HG03108 (cell line): Measurements from ENCODE around the gene TBX10.

Experiments used
- ATAC-seq: cut with Tn5 transposase; IDR thresholded peaks from one replicate; pipeline ENCODE4 v1.9.1; 2021; ENCODE audit warnings: moderate library complexity; ENCODE audit not compliant: unreplicated experiment

The TBX10 gene

DNA sequence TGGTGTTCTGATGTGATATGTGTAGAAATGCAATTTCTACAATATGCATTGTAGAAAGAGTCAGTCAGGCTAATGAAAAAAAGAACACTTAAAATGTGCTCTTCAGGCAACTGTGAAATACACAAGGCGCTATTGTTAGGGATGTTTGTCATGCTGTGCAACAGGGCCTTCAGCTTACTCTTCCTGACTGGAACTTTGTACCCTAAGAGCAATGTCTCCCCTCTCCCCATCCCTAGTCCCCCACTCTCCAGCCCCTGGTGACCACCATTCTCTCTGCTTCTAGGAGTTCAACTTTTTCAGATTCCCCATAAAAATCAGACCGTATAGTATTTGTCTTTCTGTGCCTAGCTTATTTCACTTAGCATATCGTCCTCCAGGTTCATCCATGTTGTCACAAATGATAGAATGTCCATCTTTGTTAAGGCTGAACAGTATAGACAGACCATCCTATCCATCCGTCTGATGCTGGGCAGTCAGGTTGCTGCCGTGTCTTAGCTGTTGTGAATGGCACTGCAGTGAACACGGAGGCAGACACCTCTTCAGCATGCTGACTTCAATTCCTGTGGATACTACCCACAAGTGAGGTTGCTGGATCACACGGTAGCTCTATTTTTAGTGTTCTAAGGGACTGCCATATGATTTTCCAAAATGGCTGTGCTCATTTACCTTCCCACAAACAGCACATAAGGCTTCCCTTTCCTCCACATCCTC is 22.2 kb downstream of the TBX10 start:
- ATAC-seq: no peak

DNA sequence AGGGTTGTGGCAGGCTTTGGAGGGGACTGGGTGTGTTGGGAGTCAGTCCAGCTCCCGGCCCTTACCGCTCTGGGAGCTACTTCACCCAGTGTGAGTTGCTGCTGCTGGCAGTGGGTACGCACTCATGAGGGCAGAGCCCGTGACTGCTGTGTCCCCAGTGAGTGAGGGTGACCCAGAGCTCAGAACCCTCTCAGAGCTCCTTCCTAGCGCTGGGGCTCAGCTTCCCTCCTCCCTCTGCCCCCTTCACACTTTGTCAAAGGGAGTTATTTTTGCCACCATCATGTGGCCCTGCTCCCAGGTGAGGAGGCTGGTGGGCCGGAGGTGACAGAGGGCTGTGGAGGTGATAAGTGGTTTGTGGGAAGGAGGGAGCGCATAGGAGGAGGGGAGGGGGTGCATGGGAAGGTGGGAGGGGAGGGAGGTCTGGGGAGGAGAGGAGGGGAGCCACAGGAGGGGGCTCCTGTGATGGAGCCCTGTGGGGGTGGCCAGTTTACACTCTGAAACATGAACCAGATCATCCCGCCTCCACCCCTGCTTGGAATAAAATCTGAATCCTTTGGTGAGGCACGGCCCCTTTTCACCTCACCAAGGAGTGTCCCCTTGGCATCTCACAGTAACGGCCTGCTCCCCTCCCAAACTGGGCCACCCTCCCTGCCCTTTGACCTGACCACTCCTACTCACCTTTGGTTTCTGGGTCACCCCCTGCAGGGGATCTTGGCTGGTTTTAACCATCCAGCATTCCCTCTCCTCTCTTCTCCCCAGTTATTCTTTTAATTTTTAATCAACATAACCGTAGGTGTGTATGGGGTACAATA is 22.9 kb downstream of the TBX10 start:
- ATAC-seq: no peak

DNA sequence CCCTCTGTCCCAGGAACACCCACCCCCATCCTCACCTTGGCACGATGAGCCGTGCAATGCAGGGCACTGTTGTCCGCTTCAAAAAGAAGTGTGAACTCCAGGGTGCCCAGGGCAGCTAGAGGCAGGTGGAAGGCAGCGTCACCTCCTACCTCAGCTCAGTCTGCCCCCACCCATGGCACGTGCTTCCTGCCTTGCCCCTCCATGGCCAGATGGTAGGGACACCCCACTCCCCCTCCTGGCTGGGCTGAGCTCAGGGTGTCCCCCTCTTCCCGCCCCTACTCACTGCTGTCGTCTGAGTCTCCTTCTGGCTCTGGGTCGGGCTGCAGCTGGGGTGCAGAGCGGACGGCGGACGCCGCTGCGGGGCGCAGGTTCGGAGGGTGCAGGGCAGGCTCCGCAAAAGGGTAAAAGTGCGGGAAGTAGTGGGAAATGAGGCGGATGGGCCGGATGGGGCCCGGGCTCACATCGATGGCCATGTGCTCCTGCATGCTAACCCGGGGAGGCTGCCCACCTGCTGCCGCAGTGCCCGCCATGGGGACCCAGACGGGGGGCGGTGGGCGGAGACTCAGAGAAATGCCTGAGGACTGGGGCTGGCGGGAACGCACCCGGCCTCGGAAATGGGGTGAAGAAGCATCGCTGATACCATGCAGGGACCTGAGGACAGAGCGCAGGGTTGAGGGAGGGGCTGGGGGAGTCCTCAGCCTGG is 23.7 kb downstream of the TBX10 start:
- ATAC-seq: no peak

DNA sequence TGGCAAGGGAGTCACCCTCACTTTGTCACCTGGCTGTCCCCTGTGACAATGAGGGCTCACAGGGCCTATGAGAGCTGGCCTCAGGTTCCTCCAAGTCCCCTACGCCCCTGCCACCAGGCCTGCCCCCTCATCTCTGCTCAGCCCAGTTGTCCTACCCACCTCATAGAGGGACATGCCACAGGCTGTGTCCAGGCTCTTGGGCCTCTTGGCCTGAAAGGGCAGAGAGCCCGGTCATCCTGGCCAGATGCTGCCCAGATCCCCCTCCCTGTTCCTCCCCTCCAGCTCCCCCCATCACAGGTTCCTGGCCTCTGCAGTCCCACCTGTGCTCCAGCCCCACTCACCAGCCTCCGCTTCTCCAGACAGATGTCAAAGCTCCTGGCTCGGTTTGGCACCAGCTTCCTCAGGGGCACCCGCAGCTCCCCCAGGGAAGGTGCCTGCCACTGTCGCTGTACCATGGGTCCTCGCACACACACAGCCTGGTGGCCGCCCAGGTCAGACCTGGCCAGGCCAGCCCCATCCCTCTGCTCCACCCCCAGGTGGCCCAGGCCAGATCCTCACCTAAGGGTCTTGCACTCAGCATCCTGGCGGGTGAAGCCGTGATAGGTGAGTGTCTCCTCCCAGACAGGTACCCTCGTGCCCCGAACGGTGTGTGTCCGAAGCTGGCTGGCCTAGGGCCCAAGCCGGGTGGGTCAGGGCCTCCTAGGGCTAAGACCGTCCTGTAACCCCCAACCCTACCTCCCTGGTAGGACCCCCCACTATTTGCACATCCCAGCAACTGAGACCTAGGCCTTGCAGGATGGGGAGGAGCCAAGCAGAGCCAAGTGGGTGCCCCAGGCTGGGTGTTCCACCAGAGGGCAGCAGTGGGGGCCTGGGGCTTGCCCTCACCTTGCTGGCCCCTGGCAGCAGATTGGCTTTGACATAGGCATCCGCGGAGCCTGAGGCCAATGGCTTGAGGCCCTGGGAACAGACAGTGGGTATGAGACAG is 24.5 kb downstream of the TBX10 start:
- no peak for ATAC-seq

DNA sequence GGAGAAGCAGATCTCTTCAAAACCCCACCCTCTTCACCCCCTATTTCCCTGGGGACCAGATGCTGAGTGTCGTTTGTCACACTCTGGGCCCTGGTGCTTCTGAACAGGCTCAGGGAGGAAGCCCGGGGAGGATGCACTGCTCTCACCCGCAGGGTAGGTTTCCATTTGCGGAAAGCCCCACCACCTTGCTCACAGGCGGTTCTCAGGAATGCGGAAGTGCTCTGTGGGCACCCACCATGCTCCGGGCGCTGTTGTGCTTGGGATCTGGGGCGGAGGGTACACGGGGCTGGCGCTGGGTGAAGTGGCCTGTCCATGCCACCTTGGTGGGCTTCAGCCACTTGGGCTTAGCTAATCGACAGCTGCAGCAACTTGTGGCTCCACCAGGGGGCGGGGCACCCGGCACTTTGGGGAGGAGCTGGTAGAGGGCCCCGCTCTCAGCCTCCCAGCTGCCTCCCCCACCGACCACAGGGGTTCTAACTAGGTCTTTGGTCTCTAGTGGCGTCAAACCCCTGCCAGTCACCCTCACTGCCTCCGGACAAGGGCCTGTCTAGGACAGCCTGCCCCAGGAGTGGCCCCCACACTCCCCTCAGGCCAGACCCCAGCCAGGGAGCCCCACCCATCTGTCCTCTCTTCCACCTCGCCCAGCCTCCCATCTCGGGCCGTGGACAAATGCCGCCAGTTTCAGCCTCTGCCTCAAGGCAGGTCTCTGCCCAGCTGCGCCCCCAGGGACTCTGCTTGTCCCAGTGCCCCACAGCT is 25.4 kb downstream of the TBX10 start:
- ATAC-seq: peak; percentile 81

DNA sequence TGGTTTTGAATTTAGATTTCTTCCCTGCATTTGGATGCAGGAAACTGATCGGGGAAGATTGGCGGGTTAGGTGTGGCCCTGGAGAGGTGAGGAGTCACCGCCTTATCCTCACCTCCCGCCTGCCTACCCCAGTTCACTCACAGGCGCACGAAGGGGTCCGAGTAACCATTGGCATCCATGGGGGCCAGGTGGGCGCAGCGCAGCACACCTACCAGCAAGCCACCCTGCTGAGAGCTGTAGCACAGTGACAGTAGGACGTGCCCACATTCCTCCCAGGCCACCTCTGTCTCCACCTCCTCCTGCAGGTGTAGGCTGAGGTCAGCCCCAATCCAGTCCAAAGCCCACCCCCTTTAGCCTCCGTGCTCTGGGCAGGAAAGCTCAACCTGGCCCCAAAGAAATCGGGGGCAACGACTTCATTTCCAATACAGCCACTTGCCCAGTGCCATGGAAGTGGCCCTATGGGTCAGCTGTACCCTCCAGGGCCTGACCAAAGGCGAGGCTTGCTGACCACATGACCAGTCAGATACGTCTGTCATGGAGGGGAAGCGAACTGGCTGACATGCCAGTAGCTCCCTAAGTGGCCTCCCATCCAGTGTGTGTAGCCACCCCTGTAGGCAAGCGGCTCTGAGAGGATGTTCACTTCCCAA is 26.1 kb downstream of the TBX10 start:
- ATAC-seq: no peak

DNA sequence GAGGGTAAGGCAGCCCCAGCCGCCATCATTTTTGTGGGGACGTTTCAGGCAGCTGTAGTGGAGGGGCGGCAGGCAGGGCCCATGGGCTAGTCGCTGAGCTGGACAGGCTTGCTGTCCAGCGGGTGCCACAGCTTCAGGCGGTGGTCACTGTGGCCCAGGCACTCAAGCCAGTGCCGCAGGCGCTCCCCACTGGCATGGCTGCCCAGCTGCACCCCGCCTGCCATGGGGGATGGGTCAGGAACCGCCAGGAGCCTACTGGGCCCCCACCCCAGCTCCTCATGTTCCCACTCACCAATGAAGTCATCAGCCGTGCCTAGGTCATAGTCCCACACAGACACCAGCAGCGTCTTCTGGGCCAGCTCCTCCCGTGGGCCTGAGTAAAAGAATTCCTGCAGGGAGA is 26.8 kb downstream of the TBX10 start:
- no peak for ATAC-seq

DNA sequence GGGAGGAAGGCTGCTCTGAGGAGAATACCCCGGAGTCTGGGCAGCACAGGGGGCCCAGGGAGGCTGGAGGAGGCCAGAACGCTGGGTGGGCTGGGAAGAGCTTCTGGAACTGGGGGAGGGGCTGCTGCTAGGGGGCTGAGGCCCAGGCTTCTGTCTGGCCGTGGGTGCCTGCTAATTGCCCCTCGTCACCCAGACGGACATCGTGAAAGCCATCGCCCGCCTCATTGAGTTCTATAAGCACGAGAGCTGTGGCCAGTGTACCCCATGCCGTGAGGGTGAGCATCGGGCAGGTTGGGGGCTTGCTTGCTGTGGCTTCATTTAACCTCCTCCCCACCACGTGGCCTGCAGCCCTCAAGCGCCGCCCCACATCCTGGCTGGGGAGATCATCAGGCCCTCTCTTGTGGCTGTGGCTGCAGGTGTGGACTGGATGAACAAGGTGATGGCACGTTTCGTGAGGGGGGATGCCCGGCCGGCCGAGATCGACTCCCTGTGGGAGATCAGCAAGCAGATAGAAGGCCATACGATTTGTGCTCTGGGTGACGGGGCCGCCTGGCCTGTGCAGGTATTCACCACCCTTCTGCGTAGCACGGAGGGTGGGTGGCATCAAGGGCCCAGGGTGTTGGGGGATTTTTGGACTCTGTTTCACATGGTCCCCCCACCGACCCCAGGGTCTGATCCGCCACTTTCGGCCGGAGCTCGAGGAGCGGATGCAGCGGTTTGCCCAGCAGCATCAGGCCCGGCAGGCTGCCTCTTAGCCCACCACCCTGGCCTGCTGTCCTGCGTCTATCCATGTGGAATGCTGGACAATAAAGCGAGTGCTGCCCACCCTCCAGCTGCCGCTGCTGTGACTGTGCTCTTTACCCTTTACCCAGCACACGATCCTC is 27.6 kb downstream of the TBX10 start:
- no peak for ATAC-seq

DNA sequence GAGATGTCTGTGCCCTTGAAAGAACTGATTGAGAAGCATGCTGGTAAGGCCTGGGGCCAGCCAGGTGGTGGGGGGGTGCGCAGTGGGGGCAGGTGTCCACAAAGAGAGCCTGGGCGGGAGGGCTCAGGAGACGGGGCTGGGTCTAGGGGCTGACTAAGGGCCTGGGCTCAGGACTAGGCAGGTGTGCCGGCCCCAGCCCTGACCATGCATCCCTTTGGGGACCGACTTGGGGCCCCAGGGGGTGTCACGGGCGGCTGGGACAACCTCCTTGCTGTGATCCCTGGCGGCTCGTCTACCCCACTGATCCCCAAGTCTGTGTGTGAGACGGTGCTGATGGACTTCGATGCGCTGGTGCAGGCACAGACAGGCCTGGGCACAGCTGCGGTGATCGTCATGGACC is 28.4 kb downstream of the TBX10 start:
- ATAC-seq: no peak

DNA sequence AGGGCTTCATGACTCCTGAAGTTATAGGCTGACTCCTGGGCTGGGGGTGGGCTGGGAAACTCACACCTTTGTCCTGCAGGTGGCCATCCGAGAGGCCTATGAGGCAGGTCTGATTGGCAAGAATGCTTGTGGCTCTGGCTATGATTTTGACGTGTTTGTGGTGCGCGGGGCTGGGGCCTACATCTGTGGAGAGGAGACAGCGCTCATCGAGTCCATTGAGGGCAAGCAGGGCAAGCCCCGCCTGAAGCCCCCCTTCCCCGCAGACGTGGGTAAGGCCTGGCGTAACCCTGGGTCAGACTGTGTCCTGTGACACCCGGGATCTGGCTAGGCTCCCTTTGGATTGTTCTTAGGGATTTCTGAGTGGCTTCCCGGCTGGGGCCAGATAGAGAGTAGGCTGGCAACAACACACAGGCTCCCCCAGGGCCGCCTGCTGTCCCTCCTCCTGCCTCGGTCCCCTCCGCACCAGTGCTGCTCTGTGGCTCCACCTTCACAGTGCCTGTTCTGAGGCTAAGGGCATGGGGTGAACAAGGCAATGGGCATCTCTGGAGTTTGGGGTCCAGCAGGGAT is 29.2 kb downstream of the TBX10 start:
- no peak for ATAC-seq

DNA sequence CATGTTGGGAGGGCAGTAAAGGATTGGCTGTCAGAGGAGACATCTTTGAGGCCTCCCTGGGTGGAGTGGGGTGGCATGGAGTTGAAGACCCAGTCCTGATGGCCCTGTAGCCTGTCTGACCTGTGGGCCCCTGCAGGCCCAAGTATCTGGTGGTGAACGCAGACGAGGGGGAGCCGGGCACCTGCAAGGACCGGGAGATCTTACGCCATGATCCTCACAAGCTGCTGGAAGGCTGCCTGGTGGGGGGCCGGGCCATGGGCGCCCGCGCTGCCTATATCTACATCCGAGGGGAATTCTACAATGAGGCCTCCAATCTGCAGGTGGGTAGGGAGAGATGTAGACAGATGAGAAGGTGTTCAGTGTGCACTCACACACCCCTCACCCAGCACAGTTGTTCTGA is 30.2 kb downstream of the TBX10 start:
- no peak for ATAC-seq

DNA sequence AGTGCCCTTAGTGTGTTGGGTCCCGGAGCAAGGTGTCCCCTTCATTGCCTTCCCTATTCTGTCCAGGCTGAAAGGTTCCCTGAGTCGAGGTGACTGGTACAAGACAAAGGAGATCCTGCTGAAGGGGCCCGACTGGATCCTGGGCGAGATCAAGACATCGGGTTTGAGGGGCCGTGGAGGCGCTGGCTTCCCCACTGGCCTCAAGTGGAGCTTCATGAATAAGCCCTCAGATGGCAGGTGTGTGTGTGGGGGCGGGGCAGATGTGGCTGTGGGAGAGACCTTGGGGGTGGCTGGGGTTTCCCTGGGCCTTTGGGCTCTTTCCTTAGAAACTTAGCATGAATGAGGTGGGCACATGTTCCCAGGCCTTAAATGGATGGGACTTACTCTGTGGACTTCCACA is 31.1 kb downstream of the TBX10 start:
- no peak for ATAC-seq

DNA sequence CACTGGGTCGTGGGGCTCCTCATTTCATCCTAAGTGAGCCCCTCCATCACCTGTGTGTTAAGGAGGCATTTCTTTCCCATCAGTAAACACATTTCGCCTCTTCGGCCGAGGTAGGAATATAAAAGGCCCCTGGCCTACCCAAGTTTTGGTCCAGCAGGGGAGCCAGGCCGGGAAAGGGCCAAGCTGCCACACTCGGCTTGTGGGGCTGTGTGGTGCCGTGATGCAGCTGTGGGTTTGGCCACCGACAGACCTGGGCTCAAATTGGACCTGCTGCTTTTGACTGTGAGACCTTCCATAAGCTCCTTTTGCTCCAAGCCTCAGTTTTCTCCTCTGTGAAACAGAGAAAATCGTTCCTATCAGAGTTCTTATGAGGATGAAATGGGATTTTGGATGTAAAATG is 32.1 kb downstream of the TBX10 start:
- ATAC-seq: no peak

DNA sequence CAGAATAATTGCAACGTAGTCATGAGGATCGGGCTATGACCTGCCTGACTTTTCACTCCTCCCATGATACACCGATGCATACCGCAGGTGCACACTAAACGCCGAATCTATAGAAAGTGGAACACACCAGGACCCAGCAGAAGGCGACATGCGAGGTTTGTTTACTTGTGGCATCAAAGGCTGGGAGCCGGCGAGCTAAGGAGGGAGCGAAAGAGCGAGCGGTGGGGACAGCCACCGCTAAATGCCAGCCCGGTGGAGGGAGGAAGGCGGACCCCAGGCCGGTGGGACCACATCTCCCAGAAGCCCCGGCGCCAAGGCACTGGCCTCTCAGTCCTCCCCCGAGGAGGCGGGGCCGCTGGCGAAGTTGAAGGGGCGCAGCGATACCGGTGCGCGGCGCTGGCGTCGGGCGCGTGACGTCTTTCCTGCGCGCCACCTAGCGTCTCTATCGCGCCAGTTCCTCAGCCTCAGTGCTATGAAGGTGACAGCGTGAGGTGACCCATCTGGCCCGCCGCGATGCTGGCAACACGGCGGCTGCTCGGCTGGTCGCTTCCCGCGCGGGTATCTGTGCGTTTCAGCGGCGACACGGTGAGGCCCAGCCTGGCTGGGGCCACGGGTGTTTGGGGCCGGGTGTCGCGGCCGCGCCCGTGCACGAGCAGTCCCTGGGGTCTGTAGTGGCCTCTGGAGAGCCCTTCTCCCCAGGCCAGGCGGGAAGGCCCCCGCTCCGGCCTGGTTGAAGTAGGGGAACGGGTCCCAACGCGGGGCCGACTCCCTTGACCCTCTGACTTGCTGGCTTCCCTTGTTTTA is 32.9 kb downstream of the TBX10 start, which contains the start of gene NDUFV1:
NDUFV1 (plus strand) TSS at position 445 of the 804 bp plus-strand sequence; CDS start at position 514, 69 bp downstream.
- ATAC-seq: peak; percentile 97

DNA sequence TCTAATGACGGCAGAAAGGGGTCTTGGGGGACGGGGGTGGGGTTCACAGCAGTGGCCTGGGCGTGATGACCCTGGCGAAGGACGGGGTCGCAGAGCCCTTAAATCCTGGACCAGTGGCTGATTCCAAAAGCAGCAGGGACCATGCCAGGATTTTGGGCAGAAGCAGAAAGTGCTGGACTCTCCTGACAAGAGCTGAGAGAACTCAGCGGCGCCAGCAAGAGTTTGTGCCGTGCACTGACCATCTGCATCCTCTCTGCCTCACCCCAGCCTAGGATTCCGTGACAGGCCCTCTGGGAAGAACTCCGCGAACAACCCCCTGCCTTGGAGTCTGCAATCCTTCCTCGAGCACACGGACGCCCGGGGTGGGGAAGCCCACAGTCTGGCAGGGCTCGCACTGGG is 33.5 kb downstream of the TBX10 start:
- ATAC-seq: no peak

DNA sequence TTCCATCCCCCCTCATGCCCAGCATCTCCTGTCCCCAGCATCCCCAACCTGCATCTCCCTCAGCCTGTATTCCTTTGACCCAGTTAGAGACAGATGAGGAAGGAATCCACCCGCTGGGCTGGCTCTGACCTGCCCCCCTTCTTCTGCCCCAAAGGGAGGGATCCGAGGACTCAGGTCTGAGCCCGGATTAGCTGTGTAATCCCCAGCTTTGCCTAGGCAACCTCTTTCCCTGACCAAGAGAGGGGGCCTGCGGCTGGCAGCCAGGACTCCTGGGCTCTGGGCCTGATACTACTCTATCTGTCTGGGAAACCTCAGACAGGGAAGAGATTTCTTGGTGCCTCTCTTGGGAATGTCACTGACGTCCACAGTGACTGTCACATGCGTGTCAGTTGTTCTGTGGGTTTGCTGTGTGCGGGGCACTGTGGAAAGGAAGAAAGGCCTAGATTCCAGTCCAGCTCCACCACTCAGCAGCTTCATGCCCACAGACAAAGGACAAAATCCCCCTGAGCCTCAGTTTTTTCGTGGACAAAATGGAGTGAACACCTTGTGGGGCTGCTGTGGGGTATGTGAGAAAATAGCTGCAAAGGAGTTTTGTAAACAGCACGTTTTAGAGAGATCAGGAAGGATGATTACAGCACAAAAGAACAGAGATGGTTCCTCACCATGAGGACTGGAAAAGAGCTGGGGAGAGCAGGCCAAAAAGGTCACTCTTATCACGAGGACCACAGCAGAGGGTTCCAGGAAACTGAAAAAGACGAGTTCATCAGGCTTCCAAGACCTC is 34.1 kb downstream of the TBX10 start:
- ATAC-seq: no peak
